ENCODE data around the gene DONSON.
"Not testable (repeated sequence)": the region's sequence is repeated elsewhere in the genome, so short reads cannot be mapped to it uniquely, and the experiment has no call there.

The DONSON gene

GRCh38 chr21:33588485-33589335 lies at the start of gene DONSON:
Gene DONSON, minus strand, starts transcription at chr21:33588684. Its CDS starts 43 bp downstream, at chr21:33588641.
- DNase-seq: peak; percentile 86

GRCh38 chr21:33634254-33634653 lies 45.8 kb upstream of the DONSON start:
- no peak for DNase-seq

- DNase-seq: not testable (repeated sequence)
Measured at GRCh38 chr21:33626151-33626550, 37.7 kb upstream of the DONSON start.

- DNase-seq: no peak
Measured at GRCh38 chr21:33622253-33622652, 33.8 kb upstream of the DONSON start.

GRCh38 chr21:33619726-33620125 lies 31.2 kb upstream of the DONSON start:
- DNase-seq: no peak

- DNase-seq: no peak
Measured at GRCh38 chr21:33618407-33618806, 29.9 kb upstream of the DONSON start.

GRCh38 chr21:33617565-33617964 lies 29.1 kb upstream of the DONSON start:
- not testable (repeated sequence) for DNase-seq

GRCh38 chr21:33611006-33611744 lies 22.7 kb upstream of the DONSON start:
- DNase-seq: no peak

- no peak for DNase-seq
Measured at GRCh38 chr21:33608559-33608958, 20.1 kb upstream of the DONSON start.

GRCh38 chr21:33598051-33598450 lies 9.6 kb upstream of the DONSON start:
- DNase-seq: no peak

- peak; percentile 19 for DNase-seq
Measured at GRCh38 chr21:33587792-33588484, 546 bp downstream of the DONSON start.

GRCh38 chr21:33586927-33587326 lies 1.6 kb downstream of the DONSON start:
- no peak for DNase-seq

- DNase-seq: no peak
Measured at GRCh38 chr21:33584455-33584854, 4.0 kb downstream of the DONSON start.

- no peak for DNase-seq
Measured at GRCh38 chr21:33578959-33579542, 9.4 kb downstream of the DONSON start.

- DNase-seq: no peak
Measured at GRCh38 chr21:33578214-33578613, 10.3 kb downstream of the DONSON start.

- not testable (repeated sequence) for DNase-seq
Measured at GRCh38 chr21:33576741-33577141, 11.7 kb downstream of the DONSON start.

- no peak for DNase-seq
Measured at GRCh38 chr21:33572350-33572749, 16.1 kb downstream of the DONSON start.

GRCh38 chr21:33569991-33570390 lies 18.5 kb downstream of the DONSON start:
- DNase-seq: no peak

GRCh38 chr21:33568448-33568847 lies 20.0 kb downstream of the DONSON start:
- no peak for DNase-seq

GRCh38 chr21:33567914-33568313 lies 20.6 kb downstream of the DONSON start:
- DNase-seq: no peak

GRCh38 chr21:33566514-33566913 lies 22.0 kb downstream of the DONSON start:
- DNase-seq: no peak

- DNase-seq: no peak
Measured at GRCh38 chr21:33562389-33562788, 26.1 kb downstream of the DONSON start.

GRCh38 chr21:33561373-33561772 lies 27.1 kb downstream of the DONSON start:
- no peak for DNase-seq
